ENCODE measurements around the gene MGAT4B.

DNA sequence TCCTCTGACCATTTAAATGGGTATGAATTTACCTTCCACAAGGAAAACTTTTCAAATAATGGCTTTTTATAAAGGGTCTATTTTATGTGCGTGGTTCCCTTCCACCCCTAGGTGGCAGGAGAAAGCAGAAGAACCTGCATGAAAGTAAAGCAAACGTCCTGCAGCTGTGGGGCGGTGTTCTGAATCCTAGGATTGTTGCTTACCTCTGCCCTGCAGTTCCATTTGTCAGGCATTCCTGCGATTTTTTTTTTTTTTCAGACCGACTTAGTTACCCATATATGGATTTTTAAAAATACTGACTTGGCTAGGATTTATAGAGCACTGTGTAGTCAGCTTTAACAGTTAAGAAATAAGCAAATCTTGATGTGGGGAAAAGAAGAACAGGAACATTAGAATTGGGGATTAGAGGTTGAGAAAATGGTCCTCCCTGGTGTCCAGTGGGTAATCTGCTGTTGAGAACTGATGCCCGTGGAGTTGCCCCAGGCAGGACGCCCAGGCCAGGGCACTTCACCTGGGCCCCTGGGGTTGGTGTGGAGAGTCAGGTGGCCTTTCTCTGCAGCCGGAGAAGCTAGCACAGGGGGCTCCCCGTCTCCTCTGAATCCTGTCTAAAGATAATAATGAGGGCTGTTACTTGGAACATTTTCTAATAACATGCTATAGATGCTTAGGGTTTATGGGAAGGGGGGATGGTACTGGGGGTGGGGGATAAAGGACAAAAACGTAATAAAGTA is 43.3 kb downstream of the MGAT4B start:
- TF ChIP-seq POLR2AphosphoS5 (IDR thresholded peaks at IDR 0.05) (peak; percentile 78), POLR2A (IDR thresholded peaks at IDR 0.05) (no peak)
- TF ChIP-seq, protein P1, sequence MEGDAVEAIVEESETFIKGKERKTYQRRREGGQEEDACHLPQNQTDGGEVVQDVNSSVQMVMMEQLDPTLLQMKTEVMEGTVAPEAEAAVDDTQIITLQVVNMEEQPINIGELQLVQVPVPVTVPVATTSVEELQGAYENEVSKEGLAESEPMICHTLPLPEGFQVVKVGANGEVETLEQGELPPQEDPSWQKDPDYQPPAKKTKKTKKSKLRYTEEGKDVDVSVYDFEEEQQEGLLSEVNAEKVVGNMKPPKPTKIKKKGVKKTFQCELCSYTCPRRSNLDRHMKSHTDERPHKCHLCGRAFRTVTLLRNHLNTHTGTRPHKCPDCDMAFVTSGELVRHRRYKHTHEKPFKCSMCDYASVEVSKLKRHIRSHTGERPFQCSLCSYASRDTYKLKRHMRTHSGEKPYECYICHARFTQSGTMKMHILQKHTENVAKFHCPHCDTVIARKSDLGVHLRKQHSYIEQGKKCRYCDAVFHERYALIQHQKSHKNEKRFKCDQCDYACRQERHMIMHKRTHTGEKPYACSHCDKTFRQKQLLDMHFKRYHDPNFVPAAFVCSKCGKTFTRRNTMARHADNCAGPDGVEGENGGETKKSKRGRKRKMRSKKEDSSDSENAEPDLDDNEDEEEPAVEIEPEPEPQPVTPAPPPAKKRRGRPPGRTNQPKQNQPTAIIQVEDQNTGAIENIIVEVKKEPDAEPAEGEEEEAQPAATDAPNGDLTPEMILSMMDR (IDR thresholded peaks at IDR 0.05) = peak; percentile 56 to 88 (median 83)
